ENCODE measurements around the gene MTHFD2L.
"Not testable (repeated sequence)": the region's sequence is repeated elsewhere in the genome, so short reads cannot be mapped to it uniquely, and the experiment has no call there.

MTHFD2L gene

GRCh38 chr4:74311696-74312313 lies 153.9 kb downstream of the MTHFD2L start:
- peak; percentile 6 for DNase-seq

GRCh38 chr4:74314329-74314728 lies 156.4 kb downstream of the MTHFD2L start:
- no peak for DNase-seq

GRCh38 chr4:74314944-74315343 lies 157.0 kb downstream of the MTHFD2L start:
- no peak for DNase-seq

GRCh38 chr4:74315376-74315775 lies 157.5 kb downstream of the MTHFD2L start:
- no peak for DNase-seq

GRCh38 chr4:74316397-74316796 lies 158.5 kb downstream of the MTHFD2L start:
- DNase-seq: no peak

GRCh38 chr4:74317616-74318246 lies 159.8 kb downstream of the MTHFD2L start:
- no peak for DNase-seq

GRCh38 chr4:74318276-74318675 lies 160.4 kb downstream of the MTHFD2L start:
- no peak for DNase-seq

GRCh38 chr4:74319470-74319869 lies 161.6 kb downstream of the MTHFD2L start:
- DNase-seq: no peak

GRCh38 chr4:74320559-74321118 lies 162.7 kb downstream of the MTHFD2L start:
- DNase-seq: peak; percentile 22

GRCh38 chr4:74322301-74322700 lies 164.4 kb downstream of the MTHFD2L start:
- no peak for DNase-seq

GRCh38 chr4:74323663-74324062 lies 165.7 kb downstream of the MTHFD2L start:
- DNase-seq: no peak

GRCh38 chr4:74324262-74324661 lies 166.3 kb downstream of the MTHFD2L start:
- DNase-seq: no peak

GRCh38 chr4:74325886-74326285 lies 168.0 kb downstream of the MTHFD2L start:
- DNase-seq: no peak

GRCh38 chr4:74327762-74328161 lies 169.8 kb downstream of the MTHFD2L start:
- no peak for DNase-seq

- DNase-seq: no peak
Observed at GRCh38 chr4:74328501-74328900, 170.6 kb downstream of the MTHFD2L start.

- DNase-seq: no peak
Observed at GRCh38 chr4:74329307-74329706, 171.4 kb downstream of the MTHFD2L start.

- no peak for DNase-seq
Observed at GRCh38 chr4:74330295-74330750, 172.4 kb downstream of the MTHFD2L start.

- DNase-seq: no peak
Observed at GRCh38 chr4:74331252-74331651, 173.3 kb downstream of the MTHFD2L start.

GRCh38 chr4:74331944-74332343 lies 174.0 kb downstream of the MTHFD2L start:
- DNase-seq: no peak

- DNase-seq: no peak
Observed at GRCh38 chr4:74334636-74335035, 176.7 kb downstream of the MTHFD2L start.

- DNase-seq: no peak
Observed at GRCh38 chr4:74335341-74336021, 177.6 kb downstream of the MTHFD2L start.

GRCh38 chr4:74338792-74339333 lies 180.9 kb downstream of the MTHFD2L start:
- DNase-seq: no peak

- no peak for DNase-seq
Observed at GRCh38 chr4:74339501-74339900, 181.6 kb downstream of the MTHFD2L start.

- not testable (repeated sequence) for DNase-seq
Observed at GRCh38 chr4:74340421-74340820, 182.5 kb downstream of the MTHFD2L start.
